Stimulated activated effector memory CD8-positive, alpha-beta T cell treated with anti-CD3 and anti-CD28 coated beads, Interleukin-12 subunit alpha, Interleukin-12 subunit beta, amount 100 ng/mL, for 72 hours (primary cell): ENCODE measurements around the gene EML6.

Experiments used
- ATAC-seq: fragments of 150-1000 bp; cut with Tn5 transposase; 2 replicates; pipeline ENCODE4 v1.10.0; 2021
- DNase-seq, 2 donors: peaks; one replicate each; pipeline ENCODE4 v3.0.0; 2021 to 2022; ENCODE audit warnings: low spot score in 2 of 2
- H3K27ac Mint-ChIP-seq: one replicate; pipeline ENCODE4 v1.8.0; 2022; ENCODE audit warnings: mild to moderate bottlenecking, mixed read lengths
- H3K36me3 Mint-ChIP-seq: one replicate; pipeline ENCODE4 v1.8.0; 2022; ENCODE audit warnings: mild to moderate bottlenecking, mixed read lengths
- H3K4me1 Mint-ChIP-seq: one replicate; pipeline ENCODE4 v1.8.0; 2022; ENCODE audit warnings: mixed read lengths
- H3K4me3 Mint-ChIP-seq: one replicate; pipeline ENCODE4 v1.8.0; 2022; ENCODE audit warnings: mild to moderate bottlenecking, mixed read lengths
- H3K9me3 Mint-ChIP-seq: one replicate; pipeline ENCODE4 v1.8.0; 2022; ENCODE audit warnings: mixed read lengths

EML6 gene

DNA sequence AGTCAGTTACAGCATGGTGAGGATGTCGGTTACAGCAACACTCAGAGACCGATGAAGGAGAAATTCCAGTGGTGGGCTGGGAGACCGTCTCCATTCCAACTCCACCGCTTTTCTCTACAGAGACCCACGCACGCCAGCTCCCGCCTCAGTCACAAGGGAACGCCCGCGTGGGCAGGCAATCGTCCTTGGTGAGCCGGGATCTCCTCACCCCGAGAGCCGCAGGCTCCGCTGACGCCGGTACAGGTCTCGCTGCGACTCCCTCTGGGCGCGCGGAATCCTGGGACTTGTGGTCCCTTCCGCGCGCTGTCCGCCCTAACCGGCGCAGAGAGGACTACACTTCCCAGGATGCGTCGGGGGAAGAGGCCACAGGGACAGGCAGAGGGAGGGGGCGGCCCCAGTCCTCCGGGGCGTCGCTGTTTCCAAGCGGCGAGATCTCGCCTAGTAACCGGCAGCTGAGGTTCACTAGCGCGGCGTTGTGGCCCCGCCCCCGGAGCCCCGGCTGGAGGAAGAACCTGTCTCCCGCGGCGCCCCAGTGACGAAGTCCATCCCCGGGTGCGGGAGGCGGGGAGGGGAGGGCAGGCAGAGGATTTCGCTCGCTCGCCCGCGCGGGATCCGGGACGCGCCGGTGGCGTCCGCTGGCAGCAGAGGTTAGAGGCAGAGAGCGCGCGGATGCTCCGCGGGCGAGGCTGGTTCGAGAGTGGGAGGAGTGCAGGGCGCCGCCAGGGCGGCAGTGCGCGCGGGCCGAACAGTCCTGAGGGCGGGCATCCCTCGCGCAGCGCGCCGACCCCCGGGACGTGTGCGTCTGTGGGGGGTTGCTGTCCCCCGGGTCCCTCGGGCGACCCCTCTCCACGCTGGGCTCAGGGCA is at the start of gene EML6:
EML6 (plus strand) TSS at position 532 of the 865 bp plus-strand sequence. CDS start 1,400 bp downstream, outside the sequence.
- Mint-ChIP-seq H3K4me1 (peaks cover 7% of the 10 kb centered on the region), H3K4me3 (peak within 1 kb of the TSS; percentile 92), H3K27ac (peak within 1 kb of the TSS; percentile 80), H3K36me3 (no peaks in the 10 kb centered on the region), H3K9me3 (no peaks in the 10 kb centered on the region)
- DNase-seq (peak; percentile 95 to 98), ATAC-seq (peak; percentile 98)

DNA sequence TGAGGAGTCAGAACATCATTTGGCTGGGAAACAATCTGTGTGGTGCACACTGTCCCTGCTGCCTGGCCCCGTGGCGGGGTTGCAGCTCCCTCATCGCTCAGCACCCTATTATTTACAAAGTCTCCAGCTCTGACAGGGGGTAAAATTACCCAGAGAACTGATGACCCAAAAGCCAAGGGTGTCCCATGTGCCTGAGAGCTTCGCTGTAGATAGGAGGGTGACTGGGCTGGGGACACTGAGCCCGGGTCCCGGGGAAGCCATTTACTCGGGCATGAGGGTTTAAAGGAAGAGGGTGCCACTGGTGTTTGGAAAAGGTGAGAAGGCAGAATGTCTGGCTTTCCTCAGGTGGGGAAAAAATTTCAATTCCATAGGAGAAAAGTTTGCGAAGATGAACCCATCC is 48.2 kb upstream of the EML6 start:
- Mint-ChIP-seq H3K27ac (no peak overlapping the region), H3K36me3 (peaks cover 12% of the 10 kb centered on the region), H3K9me3 (no peaks in the 10 kb centered on the region), H3K4me1 (peaks cover 27% of the 10 kb centered on the region), H3K4me3 (no peak overlapping the region)
- ATAC-seq (no peak), DNase-seq (no peak)

DNA sequence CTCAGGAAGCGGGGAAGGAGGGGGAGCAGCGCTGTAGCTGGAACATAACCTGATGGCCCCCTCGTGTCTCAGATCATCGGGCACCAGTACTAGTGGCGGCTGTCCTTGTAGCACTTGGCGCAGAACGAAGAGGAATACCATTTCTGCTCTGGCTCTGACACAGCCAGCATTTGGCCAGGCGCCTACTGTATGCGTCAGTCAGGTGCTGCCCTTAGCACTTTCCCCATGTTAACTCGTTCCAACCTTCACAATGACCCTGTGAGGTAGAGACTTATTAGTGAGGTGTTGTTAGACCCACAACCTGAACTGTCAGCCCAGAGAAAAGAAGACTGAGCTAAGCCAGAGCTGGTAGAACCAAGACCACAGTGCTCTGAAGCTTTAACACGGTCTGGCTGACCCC is 47.7 kb upstream of the EML6 start:
- H3K9me3 Mint-ChIP-seq, result no peaks in the 10 kb centered on the region
- H3K36me3 Mint-ChIP-seq, result peaks cover 12% of the 10 kb centered on the region
- no peak overlapping the region for H3K4me3 Mint-ChIP-seq
- DNase-seq, result no peak
- peaks cover 32% of the 10 kb centered on the region for H3K4me1 Mint-ChIP-seq
- ATAC-seq, result no peak
- no peak overlapping the region for H3K27ac Mint-ChIP-seq

DNA sequence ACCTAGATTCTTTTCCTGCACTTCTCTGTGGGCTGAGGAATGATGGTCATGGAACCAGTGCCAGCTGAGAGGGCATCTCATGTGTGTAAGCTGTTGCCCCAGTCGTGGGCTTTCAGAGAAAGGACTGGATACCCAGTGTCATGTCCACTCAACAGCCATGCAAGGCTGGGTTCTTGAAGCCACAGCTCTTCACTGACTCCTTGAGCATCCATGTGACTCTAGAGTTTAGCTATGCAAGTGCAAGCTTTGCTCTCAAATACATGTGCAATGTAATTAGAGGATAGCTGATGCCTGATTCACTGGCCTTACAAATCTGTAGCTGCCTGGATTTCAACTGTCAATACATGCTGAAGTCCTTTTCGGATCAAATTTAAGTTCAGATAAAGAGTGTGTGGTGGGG is 46.8 kb upstream of the EML6 start:
- H3K36me3 Mint-ChIP-seq, result peaks cover 8% of the 10 kb centered on the region
- no peaks in the 10 kb centered on the region for H3K9me3 Mint-ChIP-seq
- ATAC-seq, result no peak
- H3K27ac Mint-ChIP-seq, result no peak overlapping the region
- H3K4me3 Mint-ChIP-seq, result no peak overlapping the region
- no peak for DNase-seq
- H3K4me1 Mint-ChIP-seq, result peaks cover 41% of the 10 kb centered on the region

DNA sequence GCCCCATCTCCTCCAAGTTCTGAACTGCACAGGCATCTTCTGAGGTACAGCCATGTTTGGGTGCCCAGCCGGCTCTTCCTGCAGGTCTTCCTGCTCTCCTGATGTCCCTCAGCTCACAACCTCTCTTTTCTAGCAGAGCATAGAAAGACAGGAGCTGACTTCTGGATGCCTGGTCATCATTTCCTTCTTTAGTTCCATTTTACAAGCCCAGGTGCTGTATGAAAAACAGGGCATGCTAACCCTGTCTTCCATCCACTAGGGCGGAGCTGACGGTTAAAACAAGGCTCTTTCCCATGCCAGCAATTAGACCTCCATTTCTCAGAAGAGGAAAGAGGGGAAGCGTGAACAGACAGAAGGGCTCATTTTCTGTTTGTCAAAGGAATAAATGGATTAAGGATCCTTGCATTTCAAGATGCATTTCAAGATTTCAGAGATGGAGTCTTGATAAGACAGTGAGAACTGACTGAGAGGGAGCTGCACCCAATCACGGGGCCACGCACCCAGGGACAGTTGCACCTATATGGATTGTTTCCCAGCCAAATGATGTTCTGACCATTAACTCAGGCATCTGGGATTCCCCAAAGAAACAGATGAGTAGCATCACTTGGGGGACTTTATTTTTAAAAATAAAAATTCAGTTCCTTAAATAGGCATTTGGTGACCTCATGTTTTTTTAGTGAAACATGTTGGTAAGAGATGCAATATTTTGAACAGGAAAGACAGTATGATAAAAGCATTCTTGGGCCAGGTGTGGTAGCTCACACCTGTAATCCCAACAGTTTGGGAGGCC is 45.8 kb upstream of the EML6 start:
- Mint-ChIP-seq H3K4me3 (no peak overlapping the region), H3K27ac (no peak overlapping the region), H3K4me1 (peaks cover 46% of the 10 kb centered on the region), H3K36me3 (peaks cover 8% of the 10 kb centered on the region), H3K9me3 (no peaks in the 10 kb centered on the region)
- DNase-seq (no peak), ATAC-seq (no peak)

DNA sequence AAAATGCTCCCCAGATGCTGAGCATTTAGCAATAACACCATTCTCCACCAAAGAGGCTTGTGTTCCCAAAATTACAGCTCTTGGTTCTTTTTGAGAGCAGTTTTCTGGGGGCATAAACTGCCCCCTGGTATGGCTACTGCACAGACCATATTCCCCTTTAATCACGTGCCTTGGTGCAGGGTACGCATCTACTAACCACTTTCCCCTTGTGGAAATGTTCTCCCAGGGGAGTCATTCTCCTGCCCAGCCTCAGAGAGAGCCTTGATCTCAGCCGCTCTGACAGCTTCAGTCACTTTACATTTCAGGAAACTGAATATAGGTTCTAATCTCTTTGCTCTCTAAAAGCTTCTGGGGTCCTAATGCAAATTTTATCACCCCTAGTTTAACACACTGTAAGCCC is 44.7 kb upstream of the EML6 start:
- DNase-seq, result no peak
- H3K36me3 Mint-ChIP-seq, result peaks cover 8% of the 10 kb centered on the region
- no peak overlapping the region for H3K27ac Mint-ChIP-seq
- no peak overlapping the region for H3K4me3 Mint-ChIP-seq
- no peaks in the 10 kb centered on the region for H3K9me3 Mint-ChIP-seq
- peaks cover 36% of the 10 kb centered on the region for H3K4me1 Mint-ChIP-seq
- ATAC-seq, result no peak

DNA sequence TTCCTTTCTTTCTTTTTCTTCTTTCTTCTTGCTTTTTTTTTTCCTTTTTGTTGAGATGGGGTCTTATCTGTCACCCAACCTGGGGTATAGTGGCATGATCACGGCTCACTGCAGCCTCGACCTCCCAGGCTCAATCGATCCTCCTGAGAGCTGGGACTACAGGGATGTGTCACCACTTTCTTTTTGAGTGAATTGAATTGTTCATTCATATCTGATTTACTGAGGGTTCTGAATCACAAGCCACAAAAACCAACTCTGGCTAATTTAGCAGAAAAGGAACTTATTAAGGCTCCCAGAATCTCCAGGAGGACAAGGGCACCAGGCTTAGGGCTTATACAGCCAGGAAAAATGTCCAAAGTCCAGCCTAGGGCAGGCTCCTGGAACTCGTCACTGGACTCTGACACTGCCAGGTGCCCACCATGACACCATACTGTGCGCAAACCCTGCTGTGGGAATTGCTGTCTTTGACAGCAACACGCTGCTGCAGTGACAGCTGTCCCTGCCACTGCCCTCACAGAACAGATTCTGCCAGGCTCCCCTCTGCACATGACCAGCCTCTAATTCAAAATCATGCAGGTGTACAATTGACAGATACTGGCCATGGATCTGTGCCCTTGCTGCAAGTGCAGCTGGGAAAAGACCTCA is 42.9 kb upstream of the EML6 start:
- Mint-ChIP-seq H3K9me3 (no peaks in the 10 kb centered on the region), H3K4me3 (peak overlapping the region; percentile 85), H3K4me1 (peaks cover 35% of the 10 kb centered on the region), H3K27ac (peak overlapping the region; percentile 92), H3K36me3 (peaks cover 8% of the 10 kb centered on the region)
- peak; percentile 97 for ATAC-seq
- peak; percentile 36 to 79 for DNase-seq

DNA sequence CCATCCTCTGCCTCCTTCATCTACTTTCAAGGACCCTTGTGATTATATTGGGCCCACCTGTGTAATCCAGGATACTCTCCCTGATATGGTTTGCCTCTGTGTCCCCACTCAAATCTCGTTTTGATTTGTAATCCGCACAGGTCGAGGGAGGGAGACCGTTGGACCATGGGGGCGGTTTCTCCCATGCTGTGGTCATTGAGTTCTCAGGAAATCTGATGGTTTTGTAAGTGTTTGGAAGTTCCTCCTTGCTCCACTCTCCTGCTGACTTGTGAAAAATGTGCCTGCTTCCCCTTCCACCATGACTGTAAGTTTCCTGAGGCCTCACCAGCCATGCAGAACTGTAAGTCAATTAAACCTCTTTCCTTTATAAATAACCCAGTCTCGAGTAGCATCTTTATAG is 42.0 kb upstream of the EML6 start:
- no peak for ATAC-seq
- no peak overlapping the region for H3K27ac Mint-ChIP-seq
- H3K4me1 Mint-ChIP-seq, result peaks cover 35% of the 10 kb centered on the region
- H3K4me3 Mint-ChIP-seq, result peak overlapping the region; percentile 85
- DNase-seq, result no peak
- H3K36me3 Mint-ChIP-seq, result peaks cover 8% of the 10 kb centered on the region
- no peaks in the 10 kb centered on the region for H3K9me3 Mint-ChIP-seq

DNA sequence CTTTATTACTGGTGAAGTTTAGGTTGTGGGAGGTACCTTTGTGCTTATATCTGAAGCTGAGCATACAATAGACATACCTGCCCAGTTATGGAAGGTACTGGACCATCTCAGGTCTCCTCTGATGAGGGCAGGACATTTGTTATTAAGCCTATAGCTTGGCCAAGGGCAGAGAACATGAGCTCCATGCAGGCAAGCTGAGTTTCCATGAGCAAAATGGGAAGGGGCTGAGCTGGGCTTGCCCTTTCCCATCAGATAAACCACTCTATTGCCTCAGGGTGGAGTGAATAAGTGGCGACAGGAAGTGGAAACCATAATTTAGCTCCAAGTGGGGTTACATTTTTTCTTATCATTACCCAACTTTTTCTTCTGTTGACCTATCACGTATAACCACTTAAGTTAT is 39.9 kb upstream of the EML6 start:
- Mint-ChIP-seq H3K4me1 (peaks cover 35% of the 10 kb centered on the region), H3K9me3 (no peaks in the 10 kb centered on the region), H3K36me3 (peaks cover 8% of the 10 kb centered on the region), H3K27ac (no peak overlapping the region), H3K4me3 (no peak overlapping the region)
- ATAC-seq, result no peak
- DNase-seq, result no peak

DNA sequence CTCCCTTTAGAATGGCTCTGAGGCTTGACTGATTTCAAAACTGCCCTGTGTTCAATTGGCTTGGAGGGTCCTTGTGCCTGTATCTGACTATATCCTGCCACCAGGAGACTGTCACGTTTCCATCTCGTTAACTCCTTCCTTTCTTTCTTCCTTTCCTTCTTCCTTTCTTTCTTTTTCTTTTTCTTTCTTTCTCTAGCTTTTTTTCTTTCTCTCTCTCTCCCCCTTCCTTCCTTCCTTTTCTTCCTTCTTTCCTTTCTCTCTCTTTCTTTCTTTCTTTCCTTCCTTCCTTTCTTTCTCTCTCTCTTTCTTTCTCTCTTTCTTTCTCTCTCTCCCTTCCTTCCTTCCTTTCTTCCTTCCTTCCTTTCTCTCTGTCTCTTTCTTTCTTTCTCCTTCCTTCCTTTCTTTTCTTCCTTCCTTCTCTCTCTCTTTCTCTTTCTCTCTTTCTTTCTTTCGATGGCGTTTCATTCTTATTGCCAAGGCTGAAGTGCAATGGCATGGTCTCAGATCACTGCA is 38.1 kb upstream of the EML6 start:
- ATAC-seq (no peak), DNase-seq (no peak)
- Mint-ChIP-seq H3K4me1 (peaks cover 27% of the 10 kb centered on the region), H3K9me3 (no peaks in the 10 kb centered on the region), H3K27ac (no peak overlapping the region), H3K36me3 (peaks cover 5% of the 10 kb centered on the region), H3K4me3 (no peak overlapping the region)

DNA sequence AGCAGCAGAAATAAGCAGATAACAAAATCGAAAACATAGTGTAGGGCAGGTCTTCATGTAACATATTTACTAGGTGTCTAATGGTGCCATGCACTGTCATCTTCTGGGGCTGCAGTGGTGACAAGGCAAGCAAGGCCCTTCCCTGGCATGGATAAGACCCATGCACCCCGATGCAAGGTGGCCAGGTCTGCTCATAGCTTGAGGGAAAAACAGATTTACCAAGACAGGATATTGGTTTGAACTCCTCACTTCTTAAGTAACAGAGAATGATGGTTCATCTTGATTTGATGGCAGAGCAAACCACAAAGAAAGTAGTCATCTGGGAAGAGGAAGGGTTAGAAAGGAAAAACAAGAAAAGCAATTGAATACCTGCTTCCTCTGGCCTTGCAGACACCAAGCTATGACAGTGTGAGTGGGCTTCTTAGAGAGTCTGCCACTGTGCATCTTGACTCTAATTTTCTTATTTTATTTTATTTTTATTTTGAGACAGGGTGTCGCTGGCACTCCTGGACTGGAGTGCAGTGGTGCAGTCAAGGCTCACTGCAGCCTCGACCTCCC is 35.8 kb upstream of the EML6 start:
- no peak overlapping the region for H3K27ac Mint-ChIP-seq
- no peaks in the 10 kb centered on the region for H3K36me3 Mint-ChIP-seq
- DNase-seq (no peak), ATAC-seq (peak; percentile 65)
- no peak overlapping the region for H3K4me3 Mint-ChIP-seq
- H3K4me1 Mint-ChIP-seq, result peaks cover 6% of the 10 kb centered on the region
- no peaks in the 10 kb centered on the region for H3K9me3 Mint-ChIP-seq

DNA sequence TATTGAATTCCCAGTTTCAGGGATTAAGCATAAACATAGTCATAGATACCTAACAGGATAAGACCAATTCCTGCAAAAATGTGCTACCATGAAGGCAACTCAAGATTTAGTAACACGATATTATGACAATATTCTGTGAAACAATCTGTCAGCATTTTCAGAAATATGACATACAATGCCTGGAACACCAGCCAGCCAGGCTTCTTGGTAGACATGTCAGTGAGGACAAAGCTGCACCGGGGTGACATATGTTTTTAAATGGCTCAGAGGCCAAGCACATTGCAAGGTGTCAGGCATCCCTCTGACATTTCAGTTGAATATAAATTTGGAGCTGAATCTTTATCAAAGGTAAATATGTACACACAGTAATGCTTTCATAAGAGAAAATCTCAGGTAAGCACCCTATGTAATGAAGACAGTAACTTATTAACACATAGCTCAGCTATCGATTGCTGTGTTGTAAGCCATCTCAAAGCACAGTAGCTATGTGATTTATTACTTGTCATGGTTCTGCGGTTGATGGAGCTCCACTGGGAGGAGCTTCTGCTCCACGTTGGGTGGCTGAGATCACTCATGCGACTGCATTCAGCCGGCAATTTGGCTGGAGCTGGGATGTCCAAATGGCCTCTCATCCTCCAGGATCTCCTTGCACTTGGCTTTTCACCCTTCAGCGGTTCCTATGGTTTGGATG is 31.9 kb upstream of the EML6 start:
- DNase-seq (no peak), ATAC-seq (no peak)
- H3K4me3 Mint-ChIP-seq, result no peak overlapping the region
- no peaks in the 10 kb centered on the region for H3K9me3 Mint-ChIP-seq
- peaks cover 6% of the 10 kb centered on the region for H3K4me1 Mint-ChIP-seq
- no peak overlapping the region for H3K27ac Mint-ChIP-seq
- H3K36me3 Mint-ChIP-seq, result no peaks in the 10 kb centered on the region

DNA sequence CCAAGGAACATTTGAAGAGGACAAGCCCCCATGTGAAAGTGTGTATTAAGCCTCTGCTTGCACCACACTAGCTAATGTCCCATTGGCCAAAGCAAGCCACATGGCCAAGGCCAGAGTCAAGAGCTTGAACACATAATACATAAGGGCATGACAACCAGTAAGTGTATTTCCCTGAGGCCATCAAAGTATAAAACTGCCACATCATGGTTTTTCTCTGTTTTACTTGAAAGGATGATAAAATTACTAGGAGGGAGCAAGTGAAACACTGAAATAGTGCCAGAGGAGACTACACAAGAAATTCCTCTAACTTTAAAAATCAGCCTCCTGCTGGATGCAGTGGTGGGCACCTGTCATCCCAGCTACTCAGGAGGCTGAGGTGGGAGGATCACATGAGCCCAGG is 30.9 kb upstream of the EML6 start:
- peaks cover 3% of the 10 kb centered on the region for H3K4me1 Mint-ChIP-seq
- H3K36me3 Mint-ChIP-seq, result no peaks in the 10 kb centered on the region
- no peak for DNase-seq
- H3K9me3 Mint-ChIP-seq, result no peaks in the 10 kb centered on the region
- no peak for ATAC-seq
- no peak overlapping the region for H3K27ac Mint-ChIP-seq
- no peak overlapping the region for H3K4me3 Mint-ChIP-seq

DNA sequence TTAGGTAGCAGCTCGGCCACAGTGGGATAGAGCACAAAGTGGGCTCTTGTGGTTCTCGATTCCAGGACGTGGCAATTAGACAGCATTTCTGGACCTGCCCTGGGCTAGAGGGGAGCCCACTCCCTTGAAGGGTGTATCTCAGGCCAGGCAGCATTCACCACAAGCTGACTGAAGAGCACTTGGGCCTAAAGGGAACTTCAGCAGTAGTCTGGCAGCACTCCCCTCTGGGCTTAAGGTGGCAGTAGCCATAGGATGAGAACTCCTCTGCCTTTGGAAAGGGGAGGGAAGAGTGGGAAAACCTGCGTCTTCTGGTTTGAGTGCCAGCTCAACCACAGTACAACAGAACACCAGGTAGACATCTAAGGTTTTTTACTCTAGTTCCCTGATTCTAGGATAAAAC is 28.1 kb upstream of the EML6 start:
- Mint-ChIP-seq H3K4me1 (no peaks in the 10 kb centered on the region), H3K27ac (no peak overlapping the region), H3K9me3 (no peaks in the 10 kb centered on the region), H3K4me3 (no peak overlapping the region), H3K36me3 (no peaks in the 10 kb centered on the region)
- ATAC-seq, result no peak
- DNase-seq, result no peak

DNA sequence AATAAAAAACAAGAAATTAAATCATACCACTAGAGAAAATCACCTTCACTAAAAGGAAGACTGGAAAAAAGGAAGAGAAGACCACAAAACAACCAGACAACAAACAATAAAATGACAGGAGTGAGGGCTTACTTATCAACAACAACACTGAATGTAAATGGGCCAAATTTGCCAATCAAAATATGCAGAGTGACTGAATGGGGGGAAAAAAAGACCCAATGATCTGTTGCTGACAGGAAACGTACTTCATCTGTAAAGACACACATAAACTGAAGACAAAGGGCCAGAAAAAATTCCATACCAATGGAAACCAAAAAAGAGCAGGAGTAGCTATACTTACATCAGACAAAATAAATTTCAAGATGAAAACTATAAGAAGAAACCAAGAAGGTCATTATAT is 25.5 kb upstream of the EML6 start:
- DNase-seq, result no peak
- no peak overlapping the region for H3K27ac Mint-ChIP-seq
- no peaks in the 10 kb centered on the region for H3K4me1 Mint-ChIP-seq
- ATAC-seq, result no peak
- no peaks in the 10 kb centered on the region for H3K36me3 Mint-ChIP-seq
- no peaks in the 10 kb centered on the region for H3K9me3 Mint-ChIP-seq
- no peak overlapping the region for H3K4me3 Mint-ChIP-seq
